ENCODE data around the gene TCTN2. TPM values are rescaled to one million over a fixed set of nuclear protein-coding genes. Genes with fewer than 3 reads are reported as not detected.

Gene TCTN2
- total and polyA plus RNA-seq, 2 of the 8 experiments (the other 6 are each of a cell fraction or from before 2014, with no cell fraction given): 7.5 to 8.4 TPM

DNA sequence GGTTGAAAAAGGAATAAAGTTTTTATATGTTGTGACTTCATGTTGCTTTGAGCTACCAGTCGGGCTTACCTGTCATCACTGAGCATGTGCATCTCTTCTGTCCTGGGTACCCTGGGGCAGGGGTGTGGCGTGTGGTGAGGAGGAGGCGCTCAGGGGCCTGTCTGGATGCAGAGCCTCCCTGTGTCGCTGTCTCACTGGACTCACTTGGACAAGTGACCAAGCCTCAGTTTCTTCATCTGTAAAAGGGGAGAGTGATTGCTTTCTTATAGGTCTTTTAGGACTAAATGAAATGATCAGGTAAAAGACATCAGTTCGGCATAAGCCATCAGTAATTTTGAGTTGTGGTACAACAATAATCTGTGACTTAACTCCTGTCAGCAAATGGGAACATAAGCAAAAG is 63.4 kb downstream of the TCTN2 start:
- no peak overlapping the region for H3K18ac ChIP-seq (ENCODE audit: extremely low read depth, low read length)
- CTCF ChIA-PET (ENCODE audit: partially characterized antibody): interaction anchor here (1.1 kb wide), 1 partner anchor 89 kb away, joined by 3 read pairs; no protein-coding TSS in a partner anchor
- TF ChIP-seq, protein P1, sequence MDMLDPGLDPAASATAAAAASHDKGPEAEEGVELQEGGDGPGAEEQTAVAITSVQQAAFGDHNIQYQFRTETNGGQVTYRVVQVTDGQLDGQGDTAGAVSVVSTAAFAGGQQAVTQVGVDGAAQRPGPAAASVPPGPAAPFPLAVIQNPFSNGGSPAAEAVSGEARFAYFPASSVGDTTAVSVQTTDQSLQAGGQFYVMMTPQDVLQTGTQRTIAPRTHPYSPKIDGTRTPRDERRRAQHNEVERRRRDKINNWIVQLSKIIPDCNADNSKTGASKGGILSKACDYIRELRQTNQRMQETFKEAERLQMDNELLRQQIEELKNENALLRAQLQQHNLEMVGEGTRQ (IDR thresholded peaks at IDR 0.05; ENCODE audit: low read length): no peak
- TF ChIP-seq CTBP2 (IDR thresholded peaks at IDR 0.05; ENCODE audit: borderline replicate concordance, insufficient read depth, insufficient read length, low read length): no peak
- TF ChIP-seq SRF (IDR thresholded peaks at IDR 0.05; ENCODE audit: low read depth, low read length): no peak
- no peak for TF ChIP-seq CBX8 (IDR thresholded peaks at IDR 0.05; ENCODE audit: borderline replicate concordance, low read depth, low read length)
- no peak for TF ChIP-seq POU5F1 (IDR thresholded peaks at IDR 0.05; ENCODE audit: low read depth, low read length)
- TF ChIP-seq, protein P2, sequence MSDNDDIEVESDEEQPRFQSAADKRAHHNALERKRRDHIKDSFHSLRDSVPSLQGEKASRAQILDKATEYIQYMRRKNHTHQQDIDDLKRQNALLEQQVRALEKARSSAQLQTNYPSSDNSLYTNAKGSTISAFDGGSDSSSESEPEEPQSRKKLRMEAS (IDR thresholded peaks at IDR 0.05): no peak
- TF ChIP-seq, protein P3, sequence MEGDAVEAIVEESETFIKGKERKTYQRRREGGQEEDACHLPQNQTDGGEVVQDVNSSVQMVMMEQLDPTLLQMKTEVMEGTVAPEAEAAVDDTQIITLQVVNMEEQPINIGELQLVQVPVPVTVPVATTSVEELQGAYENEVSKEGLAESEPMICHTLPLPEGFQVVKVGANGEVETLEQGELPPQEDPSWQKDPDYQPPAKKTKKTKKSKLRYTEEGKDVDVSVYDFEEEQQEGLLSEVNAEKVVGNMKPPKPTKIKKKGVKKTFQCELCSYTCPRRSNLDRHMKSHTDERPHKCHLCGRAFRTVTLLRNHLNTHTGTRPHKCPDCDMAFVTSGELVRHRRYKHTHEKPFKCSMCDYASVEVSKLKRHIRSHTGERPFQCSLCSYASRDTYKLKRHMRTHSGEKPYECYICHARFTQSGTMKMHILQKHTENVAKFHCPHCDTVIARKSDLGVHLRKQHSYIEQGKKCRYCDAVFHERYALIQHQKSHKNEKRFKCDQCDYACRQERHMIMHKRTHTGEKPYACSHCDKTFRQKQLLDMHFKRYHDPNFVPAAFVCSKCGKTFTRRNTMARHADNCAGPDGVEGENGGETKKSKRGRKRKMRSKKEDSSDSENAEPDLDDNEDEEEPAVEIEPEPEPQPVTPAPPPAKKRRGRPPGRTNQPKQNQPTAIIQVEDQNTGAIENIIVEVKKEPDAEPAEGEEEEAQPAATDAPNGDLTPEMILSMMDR (IDR thresholded peaks at IDR 0.05; ENCODE audit: control extremely low read depth in 1 of 3, insufficient read depth in 1 of 3, low read depth in 1 of 3, low read length in 3 of 3): no peak
- no peak for TF ChIP-seq NANOG (IDR thresholded peaks at IDR 0.05; ENCODE audit: insufficient read depth, low read depth, low read length, poor library complexity, severe bottlenecking)
- TF ChIP-seq RXRA (IDR thresholded peaks at IDR 0.05; ENCODE audit: insufficient read depth, low read depth, low read length): no peak
- no peak for TF ChIP-seq SP2 (IDR thresholded peaks at IDR 0.05; ENCODE audit: low read length)

More for the DNA sequence above, 63.4 kb downstream of the TCTN2 start:
- Histone ChIP-seq H3K79me2 (ENCODE audit: control insufficient read depth in 1 of 2, insufficient read depth in 2 of 2, low read length in 2 of 2) (no peaks in the 10 kb centered on the region), H3K9me3 (ENCODE audit: insufficient read depth in 2 of 2, low read depth in 1 of 2, low read length in 1 of 2) (no peaks in the 10 kb centered on the region), H4K8ac (ENCODE audit: extremely low read depth, insufficient read depth, low read length) (no peak overlapping the region), H4K91ac (replicated peaks; ENCODE audit: insufficient read length, low read length) (no peak overlapping the region), H3K4me2 (ENCODE audit: insufficient read depth in 1 of 2, low read depth in 2 of 2, low read length in 2 of 2) (no peak overlapping the region), H4K20me1 (replicated peaks in 1 of 2; ENCODE audit: control insufficient read depth in 1 of 2, insufficient read depth in 2 of 2, low read length in 2 of 2) (peaks cover 3 to 6% of the 10 kb centered on the region in 2 experiments), H2AFZ (ENCODE audit: low read length) (no peak overlapping the region), H3K4ac (replicated peaks; ENCODE audit: insufficient read length, low read depth, low read length) (no peak overlapping the region), H2AK5ac (ENCODE audit: low read depth, low read length) (no peak overlapping the region), H3K56ac (replicated peaks; ENCODE audit: insufficient read length, low read depth, low read length) (no peak overlapping the region), H3K9ac (replicated peaks in 1 of 4; ENCODE audit: extremely low read depth in 1 of 4, low read depth in 3 of 4, low read length in 3 of 4) (no peak overlapping the region), H3K23me2 (ENCODE audit: low read depth, low read length) (peaks cover 1% of the 10 kb centered on the region; the same call in 1 of the 2 replicates), H2BK15ac (ENCODE audit: low read length) (no peak overlapping the region), H3K4me3 (ENCODE audit: extremely low read depth in 1 of 4, insufficient read depth in 2 of 4, low read depth in 3 of 4, low read length in 4 of 4) (no peak overlapping the region), H2BK20ac (ENCODE audit: low read length) (no peak overlapping the region), H4K5ac (ENCODE audit: insufficient read length, low read depth, low read length) (no peak overlapping the region), H2BK5ac (ENCODE audit: low read depth, low read length) (no peak overlapping the region), H3K23ac (ENCODE audit: insufficient read length) (no peak overlapping the region), H3K27me3 (replicated peaks in 1 of 4; ENCODE audit: control insufficient read depth in 3 of 4, extremely low read depth in 1 of 4, insufficient read depth in 3 of 4, low read length in 3 of 4) (no peaks in the 10 kb centered on the region), H3K36me3 (ENCODE audit: control insufficient read depth in 2 of 4, insufficient read depth in 4 of 4, low read length in 3 of 4) (peaks cover 25 to 83% (median 49%) of the 10 kb centered on the region in 4 experiments), H3K27ac (ENCODE audit: low read depth, low read length) (no peak overlapping the region), H3K14ac (ENCODE audit: insufficient read length) (no peak overlapping the region), H2BK12ac (ENCODE audit: low read depth, low read length) (no peak overlapping the region), H2BK120ac (replicated peaks; ENCODE audit: low read depth, low read length) (no peak overlapping the region), H3K79me1 (ENCODE audit: low read depth, low read length) (no peaks in the 10 kb centered on the region; the same call in 1 of the 2 replicates), H3K4me1 (replicated peaks in 1 of 4; ENCODE audit: control insufficient read depth in 3 of 4, insufficient read depth in 4 of 4, low read length in 3 of 4) (no peaks in the 10 kb centered on the region)
- 87% methylated on average over 5 of the region's 5 CpGs; no CpG with 5 or more reads in 1 of the 2 experiments for WGBS, 2 experiments (ENCODE audit: extremely low coverage in 1 of 2, insufficient coverage in 1 of 2, insufficient read length in 1 of 2, insufficient replicate concordance in 2 of 2, low coverage in 1 of 2, low lambda C conversion rate in 2 of 2, missing lambda C conversion rate in 1 of 2)
- POLR2A ChIA-PET (ENCODE audit: partially characterized antibody): no interaction called here
- DNase-seq (ENCODE audit: low read depth in 1 of 2, low spot score in 2 of 2) (no peak), FAIRE-seq (no peak)

Data from H1 (cell line).